GM19455 (cell line): ENCODE measurements around the gene KIF3C.

ENCODE experiments used
- ATAC-seq: cut with Tn5 transposase; IDR thresholded peaks from one replicate; pipeline ENCODE4 v1.9.1; 2021; ENCODE audit not compliant: unreplicated experiment

KIF3C gene

GRCh38 chr2:25881764-25882163 lies 100.5 kb downstream of the KIF3C start:
- no peak for ATAC-seq

DNA sequence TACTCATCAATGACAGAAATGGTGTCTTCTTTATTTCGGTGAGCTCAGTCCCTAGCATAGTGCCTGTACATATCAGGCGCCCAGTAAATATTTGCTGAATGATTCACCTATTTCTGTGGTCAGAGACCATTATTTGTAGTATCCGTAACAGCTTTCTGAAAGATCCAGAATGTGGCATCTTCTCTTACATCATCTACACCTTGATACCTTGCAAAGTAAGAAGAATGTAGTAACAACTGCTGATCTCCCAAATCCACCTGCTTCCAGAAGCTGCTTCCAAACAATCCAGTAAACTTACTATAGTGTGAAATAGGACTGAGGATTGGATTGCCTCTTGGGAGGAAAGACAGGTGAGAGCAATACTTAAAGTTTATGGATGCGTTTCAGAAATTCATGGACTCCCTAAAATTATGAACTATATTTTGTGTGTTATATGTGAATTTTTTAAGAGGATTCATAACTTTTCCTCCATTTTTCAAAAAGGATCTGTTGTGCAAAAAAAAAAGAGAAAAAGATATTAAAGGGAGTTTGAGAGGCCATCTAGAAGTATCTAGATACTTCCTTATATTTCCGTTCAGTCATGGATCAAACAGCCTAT lies 103.1 kb downstream of the KIF3C start:
- no peak for ATAC-seq

DNA sequence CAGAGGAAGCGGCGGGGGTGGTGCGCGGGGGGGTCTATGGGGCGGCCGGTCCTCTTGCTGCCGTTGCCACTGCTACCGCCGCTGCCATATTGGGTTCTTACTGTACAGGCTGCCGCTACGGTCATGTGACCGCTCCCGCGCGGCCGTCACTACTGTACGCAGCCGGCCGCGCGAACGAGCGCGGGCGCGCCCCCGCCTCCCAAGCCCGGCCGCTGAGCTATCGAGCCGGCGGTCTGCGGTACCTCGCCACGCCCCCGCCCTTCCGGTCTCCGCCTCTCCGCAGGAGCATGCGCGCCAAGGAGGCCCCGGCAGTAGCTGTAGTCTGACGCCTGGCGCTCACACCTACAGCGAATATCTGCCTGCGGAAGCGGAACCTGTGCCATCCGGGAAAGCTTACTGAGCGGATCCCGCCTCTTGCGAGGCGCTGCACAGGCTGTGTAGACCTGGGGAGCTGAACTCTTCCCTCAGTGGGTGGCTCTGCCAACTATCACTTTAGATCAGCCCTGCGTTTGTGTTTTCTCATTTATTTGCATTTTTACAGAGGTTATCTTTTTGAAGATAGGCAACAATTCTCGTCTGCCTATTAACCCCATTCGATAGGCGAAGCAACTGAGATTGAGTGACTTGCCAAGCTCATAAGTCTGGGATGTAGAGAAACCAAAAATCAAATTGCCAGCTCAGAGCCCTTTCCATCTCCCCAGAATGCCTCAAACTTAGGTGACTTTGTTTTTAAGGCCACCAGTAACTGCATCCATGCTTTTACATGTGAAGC lies 103.8 kb downstream of the KIF3C start, which contains the start of gene ASXL2:
TSS of gene ASXL2 (minus strand) at position 127 of the 772 bp plus-strand sequence. CDS start 265 bp downstream, outside the sequence.
- peak; percentile 93 for ATAC-seq

- ATAC-seq = peak; percentile 52
These were observed 104.6 kb downstream of the KIF3C start for GRCh38 chr2:25877431-25878360.
